IPS DF 6.9 (cell line): ENCODE data around the gene SHMT2.
"Not testable (repeated sequence)": the region's sequence is repeated elsewhere in the genome, so short reads cannot be mapped to it uniquely, and the experiment has no call there.

Experiments used
- DNase-seq: peaks from one replicate; pipeline ENCODE4 v3.0.0-alpha.2; 2013; ENCODE audit warnings: low read depth, low spot score
- H3K27ac ChIP-seq: one replicate; pipeline ENCODE4 v1.5.1; 2013; ENCODE audit warnings: low read length, control low read depth
- H3K27me3 ChIP-seq: 2 replicates; pipeline ENCODE4 v1.6.1; 2013; ENCODE audit warnings: mild to moderate bottlenecking, low read length; ENCODE audit not compliant: control insufficient read depth, insufficient read depth
- H3K36me3 ChIP-seq: 2 replicates; pipeline ENCODE4 v1.6.1; 2013; ENCODE audit warnings: low read length; ENCODE audit not compliant: control insufficient read depth, insufficient read depth
- H3K4me1 ChIP-seq: 2 replicates; pipeline ENCODE4 v1.6.1; 2013; ENCODE audit warnings: low read length; ENCODE audit not compliant: control insufficient read depth, insufficient read depth
- H3K4me3 ChIP-seq: 2 replicates; pipeline ENCODE4 v1.5.1; 2013; ENCODE audit warnings: mild to moderate bottlenecking, low read length
- H3K9me3 ChIP-seq: 2 replicates; pipeline ENCODE4 v1.6.1; 2013; ENCODE audit warnings: low read length, inconsistent platforms; ENCODE audit not compliant: control insufficient read depth, insufficient read depth
- WGBS: extraction: QIAGEN DNeasy Blood & Tissue Kit; methylation state at CpG from one replicate; pipeline ENCODE4 v1.1.7; 2013; ENCODE audit warnings: mixed read lengths, missing lambda C conversion rate; ENCODE audit not compliant: insufficient read length, insufficient coverage; 5-methylcytosine and 5-hydroxymethylcytosine counted together

SHMT2 gene

DNA sequence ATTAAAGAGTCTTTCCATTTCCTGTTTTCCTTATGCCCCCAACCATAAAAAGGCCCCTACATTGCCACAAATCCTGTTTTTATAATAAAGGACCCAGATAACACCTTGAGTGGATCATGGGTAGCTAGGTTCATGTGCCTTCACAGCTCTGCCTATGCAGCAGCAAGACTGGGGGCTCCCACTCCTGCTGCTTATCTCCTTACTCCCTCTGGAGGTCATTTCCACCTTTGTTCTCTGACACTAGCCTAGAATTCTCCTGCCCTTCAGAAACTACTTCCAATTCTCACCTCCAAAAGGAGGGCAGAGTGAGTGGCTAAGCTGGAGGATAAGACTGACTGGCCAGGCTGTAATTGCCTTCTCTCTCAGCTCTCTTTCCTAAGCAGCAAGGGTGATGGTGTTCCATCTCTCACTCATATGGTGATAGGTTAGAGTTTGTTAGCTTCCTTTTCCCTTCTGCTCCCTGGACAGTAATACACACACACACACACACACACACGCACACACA lies 41.5 kb downstream of the SHMT2 start:
- no peak for DNase-seq
- Histone ChIP-seq H3K27me3 (no peaks in the 10 kb centered on the region; the same call in 1 of the 2 replicates), H3K36me3 (0 out of 2 replicates have a peak, but pooled peaks cover 5% of the 10 kb centered on the region), H3K27ac (no peak overlapping the region), H3K4me3 (no peak overlapping the region), H3K9me3 (no peaks in the 10 kb centered on the region), H3K4me1 (no peaks in the 10 kb centered on the region)
- WGBS: no CpG with 5 or more reads among the region's 1 CpG

DNA sequence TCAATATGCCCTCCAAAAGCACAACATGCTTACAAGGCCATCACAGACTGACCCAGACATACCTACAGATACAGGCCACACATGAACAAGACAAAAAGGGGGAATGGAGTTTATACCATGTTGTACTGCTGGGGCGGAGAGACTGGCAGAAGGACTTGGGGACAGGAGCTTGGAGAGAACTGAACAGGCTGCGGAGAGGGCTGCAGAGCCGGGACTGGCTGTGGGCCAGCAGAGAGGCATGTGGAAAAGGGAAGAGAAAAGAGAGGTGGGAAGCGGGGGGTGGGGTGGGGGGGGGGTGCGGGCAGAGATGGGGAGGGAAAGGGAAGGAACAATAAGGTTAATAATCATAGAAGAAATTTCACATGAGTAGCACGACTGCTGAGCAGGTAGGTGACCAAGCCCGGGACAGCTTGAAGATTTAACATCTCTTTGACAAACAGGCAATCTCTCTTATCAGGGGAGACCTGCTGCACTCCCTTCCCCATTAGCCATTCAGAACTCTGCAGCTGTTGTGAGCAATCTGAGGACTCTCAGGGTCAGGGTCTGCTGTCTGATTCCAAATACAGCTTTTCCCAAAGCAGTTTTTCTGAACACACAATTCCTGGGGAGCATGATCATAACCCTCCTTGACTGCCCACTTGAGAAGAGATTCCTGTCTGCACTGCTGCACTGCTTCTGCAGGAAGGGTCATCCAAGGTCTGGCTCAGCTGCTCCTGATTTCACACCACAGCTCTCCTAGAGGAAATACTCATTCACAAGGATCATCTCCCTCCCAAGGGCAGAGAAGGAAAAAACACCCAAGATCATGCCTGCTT lies 43.0 kb downstream of the SHMT2 start:
- no peaks in the 10 kb centered on the region for H3K27me3 ChIP-seq
- H3K27ac ChIP-seq: no peak overlapping the region
- no CpG with 5 or more reads among the region's 7 CpGs for WGBS
- H3K4me1 ChIP-seq: no peaks in the 10 kb centered on the region
- H3K4me3 ChIP-seq: no peak overlapping the region
- no peak for DNase-seq
- 0 out of 2 replicates have a peak, but pooled peaks cover 5% of the 10 kb centered on the region for H3K36me3 ChIP-seq
- no peaks in the 10 kb centered on the region for H3K9me3 ChIP-seq

DNA sequence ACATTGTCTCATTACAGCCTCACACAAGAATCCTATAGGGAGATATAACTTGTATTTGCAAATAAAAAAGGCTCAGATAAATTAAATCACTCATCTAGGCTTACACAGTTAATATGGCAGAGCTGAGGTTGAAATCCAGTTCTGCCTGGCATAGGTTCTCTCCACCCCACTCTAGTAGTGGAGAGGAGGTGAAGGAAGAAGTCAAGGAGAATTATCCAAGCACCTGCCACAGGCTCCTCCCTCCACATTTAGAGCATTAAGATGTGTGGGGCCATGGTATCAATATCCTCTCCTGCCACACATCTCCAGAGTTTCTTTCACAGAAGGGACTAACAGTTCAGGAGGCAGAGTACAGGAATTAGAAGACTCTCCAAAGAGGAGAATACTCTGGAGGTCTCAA lies 44.0 kb downstream of the SHMT2 start:
- Histone ChIP-seq H3K27me3 (no peaks in the 10 kb centered on the region), H3K9me3 (no peaks in the 10 kb centered on the region), H3K4me1 (no peaks in the 10 kb centered on the region), H3K27ac (no peak overlapping the region), H3K36me3 (0 out of 2 replicates have a peak, but pooled peaks cover 2% of the 10 kb centered on the region), H3K4me3 (no peak overlapping the region)
- DNase-seq: no peak

- no CpG with 5 or more reads among the region's 6 CpGs for WGBS
- H3K4me1 ChIP-seq, H3K4me3 ChIP-seq, H3K36me3 ChIP-seq, H3K27ac ChIP-seq, H3K27me3 ChIP-seq, H3K9me3 ChIP-seq, DNase-seq: not testable (repeated sequence)
Observed at GRCh38 chr12:57276233-57276632, 46.7 kb downstream of the SHMT2 start.

DNA sequence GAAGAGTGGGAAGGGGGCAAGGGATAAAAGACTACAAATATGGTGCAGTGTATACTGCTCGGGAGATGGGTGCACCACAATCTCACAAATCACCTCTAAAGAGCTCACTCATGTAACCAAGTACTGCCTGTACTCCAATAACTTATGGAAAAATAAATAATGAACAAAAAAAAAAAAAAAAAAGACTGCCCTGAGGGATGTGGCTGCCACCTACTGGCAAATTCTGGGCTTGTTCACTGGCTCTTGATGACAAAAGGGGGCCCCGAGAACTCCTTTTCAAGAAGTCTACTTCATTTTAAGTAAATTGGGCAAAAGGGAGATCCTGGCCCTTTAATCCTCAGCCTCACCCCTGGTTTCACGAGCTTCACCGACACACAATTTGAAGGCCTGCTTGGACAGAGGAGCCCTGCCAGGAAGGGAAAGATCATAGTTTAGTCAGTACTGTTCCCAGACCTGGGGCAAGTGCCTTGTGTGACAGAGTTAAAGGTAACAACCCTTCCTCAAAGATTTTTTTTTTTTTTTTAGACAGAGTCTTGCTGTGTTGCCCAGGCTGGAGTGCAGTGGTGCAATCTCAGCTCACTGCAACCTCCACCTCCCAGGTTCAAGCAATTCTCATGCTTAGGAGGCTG lies 47.5 kb downstream of the SHMT2 start:
- Histone ChIP-seq H3K36me3 (0 out of 2 replicates have a peak, but pooled peaks cover 2% of the 10 kb centered on the region), H3K27ac (no peak overlapping the region), H3K4me1 (peaks cover 4% of the 10 kb centered on the region; the same call in 1 of the 2 replicates), H3K9me3 (no peaks in the 10 kb centered on the region), H3K4me3 (no peak overlapping the region), H3K27me3 (no peaks in the 10 kb centered on the region)
- DNase-seq: no peak
- WGBS: no CpG with 5 or more reads among the region's 4 CpGs

DNA sequence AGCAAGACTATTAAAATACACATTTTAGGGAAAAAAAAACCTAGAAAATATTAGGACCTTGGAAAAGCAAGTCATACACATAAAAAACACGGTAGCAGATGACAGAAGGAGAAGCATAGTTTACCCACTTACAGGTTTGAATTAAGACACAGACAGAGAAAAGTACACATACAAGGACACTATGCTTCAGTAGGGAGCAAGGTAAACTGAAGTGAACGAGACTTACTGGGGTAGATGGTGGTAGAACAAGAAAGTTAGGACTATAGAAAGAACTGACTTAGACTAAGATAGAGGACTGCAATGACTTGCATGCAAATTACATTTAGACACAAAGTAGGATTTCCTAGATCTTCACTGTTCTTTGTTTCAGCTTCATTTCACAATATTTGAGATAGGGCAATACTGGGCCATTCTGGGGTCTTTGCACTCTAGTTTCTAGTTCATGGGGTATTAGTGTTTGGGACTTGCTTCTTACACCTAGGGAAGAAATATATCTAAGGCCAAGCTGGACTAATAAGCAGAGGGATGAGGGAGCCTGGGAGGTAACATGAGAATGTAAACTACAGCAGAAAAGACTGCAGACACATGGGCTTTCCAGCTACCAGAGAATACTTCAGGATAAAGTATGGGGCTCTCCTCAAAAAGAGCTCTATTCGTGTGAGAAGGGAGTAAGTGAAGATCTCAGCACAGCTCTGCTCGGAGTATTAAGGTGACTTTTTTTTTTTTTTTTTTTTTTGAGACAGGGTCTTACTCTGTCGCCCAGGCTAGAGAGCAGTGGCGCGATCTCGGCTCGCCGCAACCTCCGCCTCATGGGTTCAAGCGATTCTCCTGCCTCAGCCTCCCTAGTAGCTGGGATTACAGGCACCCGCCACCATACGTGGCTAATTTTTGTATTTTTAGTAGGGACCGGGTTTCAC lies 49.2 kb downstream of the SHMT2 start:
- H3K27ac ChIP-seq: no peak overlapping the region
- WGBS: no CpG with 5 or more reads among the region's 15 CpGs

GRCh38 chr12:57280211-57281062 lies 50.9 kb downstream of the SHMT2 start:
- DNase-seq: no peak
- no peaks in the 10 kb centered on the region for H3K27me3 ChIP-seq
- H3K36me3 ChIP-seq: no peaks in the 10 kb centered on the region
- WGBS: no CpG with 5 or more reads among the region's 9 CpGs
- H3K4me1 ChIP-seq: peaks cover 4% of the 10 kb centered on the region; the same call in 1 of the 2 replicates
- no peak overlapping the region for H3K4me3 ChIP-seq
- H3K27ac ChIP-seq: no peak overlapping the region
- no peaks in the 10 kb centered on the region for H3K9me3 ChIP-seq

More for the DNA sequence above, 49.2 kb downstream of the SHMT2 start:
- H3K4me3 ChIP-seq: no peak overlapping the region
- H3K9me3 ChIP-seq: no peaks in the 10 kb centered on the region
- H3K27me3 ChIP-seq: no peaks in the 10 kb centered on the region
- H3K4me1 ChIP-seq: peaks cover 4% of the 10 kb centered on the region; the same call in 1 of the 2 replicates
- DNase-seq: no peak
- no peaks in the 10 kb centered on the region for H3K36me3 ChIP-seq

GRCh38 chr12:57282073-57282472 lies 52.6 kb downstream of the SHMT2 start:
- not testable (repeated sequence) for H3K4me3 ChIP-seq, H3K36me3 ChIP-seq, H3K27me3 ChIP-seq, H3K4me1 ChIP-seq, DNase-seq, H3K27ac ChIP-seq, H3K9me3 ChIP-seq
- no CpG with 5 or more reads among the region's 12 CpGs for WGBS
